ENCODE measurements around the gene OVOL1.
"Not testable (repeated sequence)": the region's sequence is repeated elsewhere in the genome, so short reads cannot be mapped to it uniquely, and the experiment has no call there.

The OVOL1 gene

GRCh38 chr11:65817835-65818680, 31.2 kb downstream of the OVOL1 start:
- DNase-seq, result peak; percentile 92

GRCh38 chr11:65821107-65821506, 34.2 kb downstream of the OVOL1 start:
- no peak for DNase-seq

- no peak for DNase-seq
Observed at GRCh38 chr11:65822776-65823528, 36.1 kb downstream of the OVOL1 start.

- no peak for DNase-seq
Observed at GRCh38 chr11:65826984-65827735, 40.3 kb downstream of the OVOL1 start.

GRCh38 chr11:65829459-65829858, 42.6 kb downstream of the OVOL1 start:
- DNase-seq, result no peak

- DNase-seq, result not testable (repeated sequence)
Observed at GRCh38 chr11:65832231-65832630, 45.4 kb downstream of the OVOL1 start.

GRCh38 chr11:65833297-65834030, 46.6 kb downstream of the OVOL1 start, which contains the start of gene SNX32:
Gene SNX32 (plus strand): TSS chr11:65833963. CDS start chr11:65834066, 103 bp downstream.
- DNase-seq, result peak; percentile 95

GRCh38 chr11:65834202-65834601, 47.3 kb downstream of the OVOL1 start:
- no peak for DNase-seq

- DNase-seq, result no peak
Observed at GRCh38 chr11:65842144-65842543, 55.3 kb downstream of the OVOL1 start.

- no peak for DNase-seq
Observed at GRCh38 chr11:65843811-65844210, 56.9 kb downstream of the OVOL1 start.

GRCh38 chr11:65844231-65844872, 57.5 kb downstream of the OVOL1 start:
- DNase-seq, result no peak
